K562 (cell line): ENCODE data around the gene SLTM. TPM values are rescaled to one million over a fixed set of nuclear protein-coding genes. Genes with fewer than 3 reads are reported as not detected.

Experiments
- ARID2 ChIP-seq: fragments of 450-650 bp; IDR thresholded peaks from 2 replicates; pipeline ENCODE4 v1.6.1; 2017; ENCODE audit warnings: antibody characterized with exemption, mild to moderate bottlenecking
- FOXK1 ChIP-seq: sonication (generic); formaldehyde crosslinking; IDR thresholded peaks from 2 replicates; pipeline ENCODE4 v1.8.0; 2022; ENCODE audit warnings: missing genetic modification reagents, mild to moderate bottlenecking, borderline replicate concordance
- HIVEP1 ChIP-seq: fragments of 250-450 bp; sonication (Bioruptor Pico); IDR thresholded peaks from 2 replicates; pipeline ENCODE4 v1.4.0; 2020; ENCODE audit warnings: mild to moderate bottlenecking
- IRF1 ChIP-seq: sonication (generic); formaldehyde crosslinking; IDR thresholded peaks from 2 replicates; pipeline ENCODE4 v1.8.0; 2022; ENCODE audit warnings: missing genetic modification reagents, mild to moderate bottlenecking, borderline replicate concordance
- KDM4B ChIP-seq, 2 experiments: fragments of 450-650 bp in 1 of 2; sonication (generic) in 1 of 2; IDR thresholded peaks; 2 replicates each; pipeline ENCODE4 v1.6.1; 2016 to 2017; ENCODE audit warnings: borderline replicate concordance in 2 of 2, antibody characterized with exemption in 1 of 2, low read depth in 1 of 2, mild to moderate bottlenecking in 1 of 2
- MYC ChIP-seq, 2 experiments: fragments of 250-450 bp in 1 of 2; sonication (Bioruptor Pico) in 1 of 2; IDR thresholded peaks; 2 replicates each; pipeline versions ENCODE4 v1.5.1 to v1.6.1; 2012 to 2021; ENCODE audit warnings: low read depth in 2 of 2, borderline replicate concordance in 1 of 2, improper control_type of control experiment in 1 of 2, low read length in 1 of 2, mild to moderate bottlenecking in 1 of 2, moderate library complexity in 1 of 2
- RUNX1 ChIP-seq: sonication (generic); IDR thresholded peaks from 2 replicates; pipeline ENCODE4 v1.6.1; 2016; ENCODE audit warnings: antibody characterized with exemption, low read depth
- SNAPC5 ChIP-seq: fragments of 250-450 bp; sonication (Bioruptor Pico); IDR thresholded peaks from 2 replicates; pipeline ENCODE4 v1.8.0; 2021; ENCODE audit warnings: moderate library complexity, mild to moderate bottlenecking, inconsistent platforms
- SP2 ChIP-seq: IDR thresholded peaks from 2 replicates; pipeline ENCODE4 v1.6.1; 2011; ENCODE audit warnings: mild to moderate bottlenecking, low read depth, low read length, moderate library complexity; ENCODE audit not compliant: poor library complexity, severe bottlenecking; ENCODE audit errors: extremely low read depth
- SPI1 ChIP-seq: IDR thresholded peaks from 2 replicates; pipeline ENCODE4 v1.6.1; 2011; ENCODE audit warnings: low read depth, low read length, control low read depth, borderline replicate concordance
- SREBF2 ChIP-seq: sonication (generic); formaldehyde crosslinking; IDR thresholded peaks from 2 replicates; pipeline ENCODE4 v1.4.0; 2020; ENCODE audit warnings: mild to moderate bottlenecking, missing genetic modification reagents
- TAF1 ChIP-seq: IDR thresholded peaks from 2 replicates; pipeline ENCODE4 v1.6.1; 2011; ENCODE audit warnings: mild to moderate bottlenecking, low read length, moderate library complexity; ENCODE audit not compliant: insufficient read depth, control insufficient read depth, severe bottlenecking; ENCODE audit errors: extremely low read depth
- TAF15 ChIP-seq: fragments of 200-400 bp; formaldehyde crosslinking; IDR thresholded peaks from 2 replicates; pipeline ENCODE4 v1.6.1; 2017; ENCODE audit warnings: mild to moderate bottlenecking, low read depth, low read length, moderate library complexity
- THRAP3 ChIP-seq: fragments of 450-650 bp; IDR thresholded peaks from 2 replicates; pipeline ENCODE4 v1.6.1; 2016; ENCODE audit warnings: mild to moderate bottlenecking, inconsistent platforms, borderline replicate concordance
- ZEB2 ChIP-seq: fragments of 450-650 bp; IDR thresholded peaks from 2 replicates; pipeline ENCODE4 v1.6.1; 2016
- ZNF174 ChIP-seq: fragments of 250-450 bp; sonication (Bioruptor Pico); IDR thresholded peaks from 2 replicates; pipeline ENCODE4 v1.4.0; 2020; ENCODE audit warnings: mild to moderate bottlenecking
- ZNF395 ChIP-seq: fragments of 200-800 bp; sonication (Bioruptor generic); IDR thresholded peaks from 2 replicates; pipeline ENCODE4 v1.6.1; 2017; ENCODE audit warnings: missing genetic modification characterization, missing compliant biosample characterization
- polyA plus RNA-seq, 8 experiments: library from polyadenylated mRNA; depleted of rRNA in 4 of 8; stranded (reverse) in 5 of 8; unstranded in 3 of 8; fragments of >200 nt; fragmentation: Nextera tagmentation in 2 of 8; fragmentation: Illumina TruSeq in 1 of 8; extraction: Ambion mirVana in 2 of 8; extraction: Trizol in 1 of 8; gene quantifications; 2 replicates each; pipeline versions ENCODE4 v1.2.1 to v1.2.3, GENCODE V29; 2011 to 2014; ENCODE audit warnings: inconsistent platforms in 1 of 8, missing spikeins in 1 of 8
- total RNA-seq, 7 experiments: library from RNA; depleted of rRNA in 6 of 7; stranded (reverse); fragments of >200 nt in 6 of 7; fragmentation: Illumina TruSeq in 2 of 7; extraction: Trizol in 2 of 7; gene quantifications; 2 replicates each; pipeline versions ENCODE4 v1.2.1 to v1.2.3, GENCODE V29; 2011 to 2021; ENCODE audit warnings: low replicate concordance in 1 of 7

Gene SLTM
- total and polyA plus RNA-seq, 9 of the 15 experiments (the other 6 are each of a cell fraction or from before 2014, with no cell fraction given): 39.5 to 163 (median 102) TPM

GRCh38 chr15:58934114-58934447 lies 602 bp upstream of the SLTM start (continued):
- TF ChIP-seq MYC (IDR thresholded peaks at IDR 0.05; ENCODE audit: low read depth, low read length) (no peak; the same call in 1 of the 2 replicates), MYC (CRISPR knock-in tag; IDR thresholded peaks at IDR 0.05; ENCODE audit: borderline replicate concordance, low read depth) (0 out of 2 replicates have a peak, but pooled peaks have one; percentile 27), TAF1 (no peak), THRAP3 (0 out of 2 replicates have a peak, but pooled peaks have one; percentile 26), FOXK1 (CRISPR knock-in tag) (0 out of 2 replicates have a peak, but pooled peaks have one; percentile 39), HIVEP1 (CRISPR knock-in tag) (no peak), TAF15 (no peak), SPI1 (no peak), IRF1 (CRISPR knock-in tag) (no peak), RUNX1 (no peak), ARID2 (no peak), ZNF395 (no peak), SNAPC5 (CRISPR knock-in tag) (no peak), ZNF174 (no peak), SP2 (no peak), KDM4B (IDR thresholded peaks at IDR 0.05; ENCODE audit: borderline replicate concordance in 2 of 2, low read depth in 1 of 2) (no peak), ZEB2 (no peak), SREBF2 (CRISPR knock-in tag) (no peak)
